Stimulated activated naive CD4-positive, alpha-beta T cell (primary cell): Measurements from ENCODE around the gene POU2F1.
A peak's percentile ranks its signal among the peaks of the same experiment; 100 is the strongest.
"Not testable (repeated sequence)": the region's sequence is repeated elsewhere in the genome, so short reads cannot be mapped to it uniquely, and the experiment has no call there.

Experiments used
- DNase-seq, 6 experiments: peaks; one replicate each; lab custom pipeline; 2025; lab: John Stamatoyannopoulos, UW

The POU2F1 gene

GRCh38 chr1:167231873-167232450 lies 11.3 kb downstream of the POU2F1 start:
- DNase-seq = no peak

DNA sequence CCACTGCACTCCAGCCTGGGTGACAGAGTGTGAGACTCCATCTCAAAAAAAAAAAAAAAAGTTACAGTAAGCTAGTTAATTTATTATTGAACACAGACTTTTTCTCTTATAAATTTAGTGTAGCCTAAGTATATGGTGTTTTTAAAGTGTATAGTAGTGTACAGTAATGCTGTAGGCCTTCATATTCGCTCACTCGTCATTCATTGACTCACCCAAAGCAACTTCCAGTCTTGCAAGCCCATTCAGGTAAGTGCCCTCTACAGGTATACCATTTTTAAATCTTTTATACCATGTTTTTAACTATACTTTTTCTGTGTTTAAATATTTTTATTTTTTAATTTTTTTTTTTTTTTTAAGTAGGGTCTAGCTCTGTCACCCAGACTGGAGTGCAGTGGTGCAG lies 12.1 kb downstream of the POU2F1 start:
- no peak for DNase-seq

GRCh38 chr1:167233373-167233772 lies 12.7 kb downstream of the POU2F1 start:
- no peak for DNase-seq

DNA sequence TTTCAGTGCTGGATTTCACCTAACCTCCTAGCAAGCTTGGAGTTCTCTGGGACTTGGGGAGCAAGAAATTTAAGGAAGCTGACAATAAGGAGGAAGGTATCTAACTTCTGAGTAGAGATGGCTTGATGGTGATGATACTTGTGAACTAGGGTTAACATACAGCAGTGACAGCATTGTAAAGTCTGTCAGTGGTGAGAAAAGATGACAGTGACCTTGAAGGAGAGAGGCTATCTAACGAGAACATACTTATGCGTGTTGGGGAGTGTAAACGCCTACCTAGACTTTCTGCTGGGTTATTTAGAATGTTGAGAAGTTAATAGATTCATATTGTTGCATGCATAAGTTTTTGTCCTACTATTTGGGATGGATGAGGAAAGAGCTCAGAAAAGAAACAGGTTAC lies 16.3 kb downstream of the POU2F1 start:
- DNase-seq = no peak

DNA sequence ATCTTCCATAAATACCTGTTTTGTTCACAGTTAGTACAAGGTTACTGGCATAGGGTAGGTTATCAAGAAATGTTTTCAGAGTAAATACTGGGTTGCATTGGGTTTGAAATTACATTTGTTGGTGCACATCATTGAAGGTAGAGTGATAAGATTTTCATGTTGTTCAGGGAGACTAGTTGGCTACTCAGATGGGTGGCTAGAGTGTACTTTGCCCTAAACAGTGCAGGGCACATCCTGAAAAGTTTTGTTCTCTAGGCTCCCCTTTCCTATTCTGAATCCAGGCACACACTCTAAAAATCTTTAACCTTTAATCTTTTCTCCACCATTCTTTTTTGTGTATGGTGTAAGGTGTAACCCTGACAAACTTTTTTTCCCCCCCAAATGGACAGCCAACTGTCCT lies 18.0 kb downstream of the POU2F1 start:
- no peak for DNase-seq

GRCh38 chr1:167239257-167239656 lies 18.6 kb downstream of the POU2F1 start:
- DNase-seq = no peak

DNA sequence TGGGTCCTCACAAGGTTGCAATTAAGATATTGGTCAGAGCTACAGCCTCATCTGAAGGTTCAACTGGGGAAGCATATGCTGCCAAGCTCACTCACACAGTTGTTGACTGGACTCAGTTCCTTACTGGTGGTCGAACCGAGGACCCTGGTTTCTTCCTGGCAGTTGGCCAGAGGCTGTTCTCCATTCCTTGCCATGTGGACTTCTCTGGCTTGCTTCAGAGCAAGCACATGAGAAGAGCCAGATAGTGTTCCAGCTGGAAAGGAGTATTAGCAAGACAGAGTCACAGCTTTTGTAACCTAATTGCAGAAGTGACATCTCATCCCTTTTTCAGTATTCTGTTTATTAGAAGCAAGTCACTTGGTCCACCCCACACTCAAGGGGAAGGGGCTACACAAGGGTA lies 23.6 kb downstream of the POU2F1 start:
- no peak for DNase-seq

DNA sequence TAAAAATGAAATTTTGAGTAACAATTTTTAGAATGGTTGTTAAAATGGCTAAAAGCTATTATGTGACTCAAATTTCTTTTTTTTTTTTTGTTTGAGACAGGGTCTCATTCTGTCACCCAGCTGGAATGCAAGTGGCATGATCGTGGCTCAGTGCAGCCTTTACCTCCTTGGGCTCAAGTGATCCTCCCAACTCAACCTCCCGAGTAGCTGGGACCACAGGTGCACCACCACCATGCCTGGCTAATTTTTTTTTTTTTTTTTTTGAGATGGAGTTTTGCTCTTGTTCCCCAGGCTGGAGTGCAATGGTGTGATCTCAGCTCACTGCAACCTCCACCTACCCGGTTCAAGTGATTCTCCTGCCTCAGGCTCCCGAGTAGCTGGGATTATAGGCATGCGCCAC lies 24.5 kb downstream of the POU2F1 start:
- DNase-seq = not testable (repeated sequence)

- DNase-seq = no peak
These were observed 26.3 kb downstream of the POU2F1 start for GRCh38 chr1:167246971-167247370.

- no peak for DNase-seq
These were observed 27.1 kb downstream of the POU2F1 start for GRCh38 chr1:167247754-167248153.

- DNase-seq = no peak
These were observed 28.3 kb downstream of the POU2F1 start for GRCh38 chr1:167248707-167249642.

DNA sequence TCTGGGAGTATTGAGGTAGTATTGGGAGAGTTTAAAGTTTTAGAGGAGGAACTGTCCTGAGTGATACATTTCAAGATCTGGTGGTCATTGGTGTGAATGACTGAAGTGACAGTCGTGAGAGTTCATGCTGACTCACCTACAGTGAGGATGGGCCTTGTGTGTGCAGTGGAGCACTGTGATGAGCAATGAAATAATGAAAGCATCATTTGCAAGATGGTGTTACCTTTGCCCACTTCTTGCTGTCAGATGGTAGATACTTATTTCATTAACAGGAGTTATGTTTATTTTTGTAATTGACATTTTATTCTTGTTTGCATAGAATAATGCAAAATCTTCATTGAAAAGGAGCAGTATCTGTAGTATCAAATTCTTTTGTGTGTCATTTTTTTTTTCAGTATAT lies 29.0 kb downstream of the POU2F1 start:
- DNase-seq = no peak

GRCh38 chr1:167250482-167250881 lies 29.8 kb downstream of the POU2F1 start:
- no peak for DNase-seq

DNA sequence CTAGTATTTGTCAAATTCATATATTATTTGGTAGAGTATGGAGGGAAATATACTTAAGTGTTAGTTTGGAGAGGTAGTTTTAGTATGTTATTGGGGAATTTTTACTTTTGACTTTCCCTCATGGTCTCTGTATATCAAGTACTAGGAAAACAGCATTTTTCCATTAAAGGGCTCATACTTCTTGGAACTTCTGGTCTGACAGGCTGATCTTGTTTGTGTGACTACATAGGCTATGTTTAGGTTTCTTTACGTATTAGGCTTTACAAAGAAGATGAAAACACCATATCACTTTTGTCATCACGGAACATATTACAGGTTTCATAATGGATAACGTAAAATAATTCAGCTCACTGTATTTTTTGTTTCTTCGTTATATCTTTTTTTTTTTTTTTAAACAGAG lies 30.8 kb downstream of the POU2F1 start:
- DNase-seq = no peak

GRCh38 chr1:167252986-167253385 lies 32.3 kb downstream of the POU2F1 start:
- no peak for DNase-seq

DNA sequence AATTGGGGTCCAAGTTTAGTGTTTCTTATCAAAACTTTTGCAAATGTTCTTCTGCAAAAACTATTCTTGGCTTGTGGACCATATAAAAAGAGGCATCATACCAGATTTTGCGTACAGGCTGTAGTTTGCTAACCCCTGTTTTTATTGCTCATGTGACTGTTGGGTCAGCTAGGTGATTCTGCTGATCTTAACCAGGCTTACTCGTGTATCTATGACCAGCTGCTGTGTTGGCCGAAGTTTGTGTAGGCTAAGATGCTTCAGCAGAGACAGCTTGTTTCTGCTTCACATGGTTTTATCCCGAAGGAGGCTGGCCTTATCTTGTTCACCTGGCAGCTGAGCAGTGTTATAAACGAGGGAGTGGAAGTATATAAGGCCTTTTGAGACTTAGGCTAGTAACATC lies 38.2 kb downstream of the POU2F1 start:
- DNase-seq = no peak

- DNase-seq = no peak
These were observed 42.1 kb downstream of the POU2F1 start for GRCh38 chr1:167262836-167263235.

DNA sequence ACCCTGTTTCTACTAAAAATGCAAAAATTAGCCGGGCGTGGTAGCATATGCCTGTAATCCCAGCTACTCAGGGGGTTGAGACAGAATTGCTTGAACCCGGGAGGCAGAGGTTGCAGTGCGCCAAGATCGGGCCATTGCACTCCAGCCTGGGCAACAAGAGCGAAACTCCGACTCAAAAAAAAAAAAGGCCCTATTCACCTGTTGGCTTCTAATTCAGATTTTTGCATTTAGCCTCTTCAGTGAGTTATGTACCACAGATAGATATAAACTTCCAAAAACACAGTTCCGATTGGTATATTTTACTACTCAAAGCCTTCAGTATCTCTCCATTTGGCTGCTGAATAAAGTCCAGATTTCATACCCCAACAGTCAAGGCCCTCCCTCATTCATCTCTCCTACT lies 42.7 kb downstream of the POU2F1 start:
- no peak for DNase-seq

DNA sequence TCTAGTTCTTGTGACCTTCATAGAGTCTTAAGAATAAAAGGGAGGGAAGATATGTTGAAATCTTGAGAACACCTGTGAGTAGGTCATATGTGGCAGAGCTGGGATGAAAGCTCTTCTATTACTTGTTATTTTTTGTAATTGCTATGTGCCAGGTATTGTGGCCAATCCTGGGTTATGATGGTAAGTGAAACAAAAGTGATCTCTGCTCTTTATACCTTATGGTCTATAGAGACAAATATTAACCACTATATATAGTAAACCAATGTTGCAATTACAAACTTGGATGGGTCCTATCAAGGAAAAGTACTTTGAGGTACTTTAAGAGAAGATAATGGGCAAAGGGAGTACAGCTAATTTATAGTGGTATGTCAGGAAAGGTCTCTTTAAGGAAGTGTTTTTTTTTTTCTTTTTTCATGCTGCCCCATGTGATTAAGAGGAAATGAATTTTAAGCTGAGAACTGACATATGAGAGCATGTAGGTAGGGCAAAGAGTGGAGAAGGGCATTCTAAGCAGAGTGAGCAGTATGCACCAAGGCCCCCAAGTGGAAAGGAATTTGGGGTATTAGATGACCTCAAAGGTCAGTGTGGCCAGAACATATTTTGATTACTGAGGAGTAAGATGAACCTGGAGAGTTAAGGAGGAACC lies 43.3 kb downstream of the POU2F1 start:
- DNase-seq = peak in 2 of 6 experiments; percentile 6 to 14

GRCh38 chr1:167266965-167267364 lies 46.3 kb downstream of the POU2F1 start:
- DNase-seq = no peak

- DNase-seq = no peak
These were observed 47.7 kb downstream of the POU2F1 start for GRCh38 chr1:167268347-167268787.

DNA sequence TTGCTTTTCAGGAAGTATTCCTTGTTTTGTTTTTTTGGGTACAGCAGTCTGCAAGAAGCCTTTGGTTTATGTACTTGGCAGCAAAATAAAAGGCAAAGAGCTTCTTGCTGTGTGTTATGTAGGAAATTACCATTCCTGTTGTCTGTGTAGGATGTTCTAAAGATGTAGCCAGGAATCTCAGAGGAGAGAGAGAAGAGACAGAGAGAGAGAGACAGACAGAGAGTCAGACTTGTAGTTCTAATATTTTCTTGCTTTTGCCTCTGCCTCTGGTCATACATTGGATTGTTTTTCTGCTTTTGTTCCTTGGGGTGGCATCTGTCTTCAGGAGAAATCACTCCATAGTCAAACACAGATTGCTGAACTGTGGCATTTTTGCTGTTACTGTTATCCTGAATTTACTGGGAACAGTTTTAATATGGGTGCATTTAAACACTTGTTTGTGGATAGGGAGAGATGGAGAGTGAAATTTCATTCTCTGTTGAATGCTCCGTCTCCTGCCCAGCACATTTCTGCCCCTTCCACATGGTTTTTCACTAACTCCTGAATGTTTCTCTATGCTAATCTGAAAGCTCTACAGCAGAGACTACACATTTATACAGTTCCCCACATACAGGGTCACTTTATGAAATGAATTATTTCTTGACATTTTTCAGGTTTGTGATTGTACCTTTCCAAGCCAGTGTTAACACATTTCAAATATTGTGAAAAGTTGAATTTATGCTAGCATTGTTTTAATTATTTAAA lies 49.8 kb downstream of the POU2F1 start:
- DNase-seq = no peak
